HG03378 (cell line): Measurements from ENCODE around the gene GNL1.
A peak's percentile ranks its signal among the peaks of the same experiment; 100 is the strongest.

Experiments
- ATAC-seq: cut with Tn5 transposase; IDR thresholded peaks from one replicate; pipeline ENCODE4 v1.9.1; 2021; ENCODE audit warnings: mild to moderate bottlenecking, moderate library complexity; ENCODE audit not compliant: unreplicated experiment

The GNL1 gene

GRCh38 chr6:30570263-30570662 lies 14.0 kb upstream of the GNL1 start:
- ATAC-seq: no peak

GRCh38 chr6:30568245-30568644 lies 12.0 kb upstream of the GNL1 start:
- ATAC-seq: no peak

DNA sequence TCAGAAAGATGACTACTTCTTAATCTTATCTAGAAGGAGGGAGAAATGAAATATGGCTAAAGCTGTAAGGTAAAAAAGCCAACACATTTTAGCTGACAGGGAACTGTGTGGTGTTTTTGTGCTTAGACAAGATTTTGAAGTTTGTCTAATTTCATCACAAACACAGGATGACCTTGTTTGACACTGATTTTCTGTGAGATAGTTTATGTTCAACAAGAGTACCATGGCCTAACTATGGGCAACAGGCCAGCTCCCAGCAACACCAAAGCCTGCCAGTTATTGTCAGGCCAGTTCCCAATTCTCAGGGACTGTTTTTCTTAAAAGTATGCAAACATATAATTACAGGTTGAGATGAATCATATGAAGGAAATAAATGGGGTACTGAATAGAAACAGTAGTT lies 9.5 kb upstream of the GNL1 start:
- no peak for ATAC-seq

DNA sequence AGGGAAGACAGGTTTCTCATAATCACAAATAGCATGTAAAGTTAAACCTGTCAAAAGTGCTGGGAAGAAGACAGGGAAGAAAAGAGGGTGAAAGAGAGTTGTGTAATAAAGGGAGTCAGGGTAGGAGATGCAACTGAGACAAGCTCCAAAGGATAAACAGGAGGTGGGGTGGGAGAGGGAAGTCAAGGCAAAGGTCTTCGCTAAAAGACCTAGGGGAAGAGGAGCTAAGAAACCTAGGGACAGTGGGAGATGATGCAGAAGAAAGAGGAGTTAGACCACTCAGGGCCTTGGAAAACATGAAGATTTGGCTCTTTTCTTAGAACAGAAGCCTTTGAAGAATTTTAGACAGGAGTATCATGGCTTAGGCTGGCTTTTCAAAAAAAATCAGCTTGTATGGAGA lies 7.8 kb upstream of the GNL1 start:
- no peak for ATAC-seq

DNA sequence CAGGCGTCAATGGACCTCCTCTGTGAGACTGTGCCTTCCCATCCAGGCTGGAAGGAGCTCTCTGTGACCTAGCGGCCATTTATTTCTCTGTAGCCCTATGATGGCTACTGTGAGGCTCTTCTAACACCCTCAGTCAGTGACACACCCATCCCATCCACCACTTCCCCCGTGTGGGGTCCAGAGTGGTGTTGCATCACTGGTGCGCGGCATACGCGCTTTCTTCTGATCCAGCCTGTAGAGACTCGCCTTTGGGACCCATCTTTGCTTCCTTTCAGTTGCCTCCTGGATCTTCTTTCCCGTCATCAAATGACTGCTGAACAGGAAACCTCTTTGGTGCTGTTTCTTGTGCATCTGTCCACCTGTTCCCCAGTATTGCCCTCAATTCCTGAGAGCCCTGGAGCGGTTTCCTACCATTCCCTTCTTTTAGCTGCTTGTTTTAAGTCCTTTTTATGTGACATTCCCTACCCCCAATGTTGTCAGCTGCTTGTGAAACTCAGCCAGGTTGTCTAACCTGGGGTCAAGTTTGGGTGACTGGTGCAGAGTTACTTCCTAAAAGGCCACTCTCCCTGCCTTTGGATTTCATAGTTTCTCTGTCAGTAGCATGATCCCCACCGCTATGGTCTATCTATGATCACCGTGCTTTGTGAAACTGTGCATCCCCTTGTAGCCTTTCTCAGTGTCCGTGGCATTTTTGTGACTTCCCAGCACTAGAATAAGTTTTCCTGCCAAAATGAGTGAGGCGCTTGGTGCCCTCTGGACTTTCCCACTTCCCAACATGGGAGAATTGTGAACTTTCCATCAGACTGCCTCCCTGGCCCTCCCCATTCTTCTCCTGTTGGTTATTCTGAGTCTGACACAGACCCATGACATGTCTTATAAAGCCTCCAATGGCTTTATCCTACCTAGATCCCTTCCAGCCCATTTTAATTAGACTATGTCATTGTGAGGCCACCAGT lies 6.5 kb upstream of the GNL1 start:
- ATAC-seq: no peak

GRCh38 chr6:30560930-30561329 lies 4.6 kb upstream of the GNL1 start:
- no peak for ATAC-seq

DNA sequence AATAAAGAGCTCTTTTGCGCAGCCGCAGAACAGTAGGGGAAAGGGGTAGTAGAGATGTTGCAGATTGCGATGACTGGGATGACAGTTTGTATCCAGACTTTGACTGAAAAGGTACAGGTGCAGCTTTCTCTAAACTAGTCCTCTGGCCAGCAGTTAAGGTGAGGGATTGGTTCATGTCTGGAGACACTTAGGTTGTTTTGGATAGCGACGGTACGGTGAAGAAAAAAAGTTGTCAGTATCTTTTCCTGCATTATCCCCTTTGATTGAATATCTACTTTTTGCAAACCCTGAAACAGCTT lies 1.3 kb upstream of the GNL1 start:
- no peak for ATAC-seq

DNA sequence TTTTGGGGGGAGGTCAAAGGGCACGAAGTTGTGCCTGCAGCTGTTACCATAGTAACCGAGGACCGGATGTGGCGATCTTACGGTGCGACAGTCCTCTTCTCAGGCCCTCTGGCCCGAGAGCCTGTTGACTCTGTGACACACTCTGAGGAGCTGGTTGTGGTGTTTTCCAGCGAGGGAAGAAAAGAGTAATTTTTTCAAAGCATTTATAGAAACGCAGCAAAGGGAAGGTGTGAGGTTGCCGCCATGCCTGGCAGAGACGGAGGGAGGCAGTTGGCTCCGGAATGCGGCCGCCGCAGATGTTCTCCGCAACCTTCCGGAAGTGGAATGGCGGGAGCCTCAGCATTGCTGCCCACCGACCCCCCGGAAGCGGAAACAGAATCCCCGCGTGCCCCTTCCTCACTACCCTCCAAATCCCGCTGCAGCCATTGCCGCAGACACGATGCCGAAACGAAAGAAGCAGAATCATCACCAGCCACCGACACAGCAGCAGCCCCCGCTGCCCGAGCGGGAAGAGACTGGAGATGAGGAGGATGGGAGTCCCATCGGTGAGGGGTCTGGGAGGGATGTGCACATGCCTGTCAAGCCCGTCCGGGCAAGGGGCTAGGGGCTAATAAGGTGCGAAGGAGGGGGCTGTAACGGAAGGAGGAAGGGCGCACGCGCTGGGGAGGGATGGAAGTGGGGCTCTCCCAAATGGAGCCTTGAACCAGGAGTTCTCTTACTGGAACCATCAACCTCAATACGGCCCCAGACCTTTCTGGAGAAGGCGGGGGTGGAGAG lies 805 bp upstream of the GNL1 start, which contains the start of gene PRR3:
Gene PRR3 (plus strand): TSS at position 390 of the 777 bp plus-strand sequence. CDS start 50 bp downstream, at position 440.
- ATAC-seq: peak; percentile 54

GRCh38 chr6:30555816-30556065 lies 548 bp downstream of the GNL1 start:
- ATAC-seq: no peak

- no peak for ATAC-seq
Observed at GRCh38 chr6:30554962-30555815, 1.1 kb downstream of the GNL1 start.

DNA sequence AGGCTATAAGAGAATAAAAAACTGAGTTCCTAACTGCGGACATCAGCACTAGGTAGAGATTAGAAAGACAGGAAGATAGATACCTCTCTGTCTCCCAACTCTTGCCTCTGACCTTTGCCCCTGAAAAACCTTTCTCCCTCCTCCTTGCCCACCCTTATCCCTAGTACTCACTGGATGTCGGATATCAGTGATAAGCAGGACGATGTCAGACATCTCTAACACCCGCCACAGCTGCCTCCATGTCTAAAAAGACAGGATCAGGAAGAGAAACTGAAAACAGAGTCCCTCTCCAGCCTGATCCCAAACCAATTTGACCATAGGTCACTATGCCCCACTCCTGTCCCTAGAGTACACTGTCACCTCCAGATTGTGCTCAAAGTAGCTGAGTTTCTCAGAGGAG lies 1.9 kb downstream of the GNL1 start:
- ATAC-seq: no peak

DNA sequence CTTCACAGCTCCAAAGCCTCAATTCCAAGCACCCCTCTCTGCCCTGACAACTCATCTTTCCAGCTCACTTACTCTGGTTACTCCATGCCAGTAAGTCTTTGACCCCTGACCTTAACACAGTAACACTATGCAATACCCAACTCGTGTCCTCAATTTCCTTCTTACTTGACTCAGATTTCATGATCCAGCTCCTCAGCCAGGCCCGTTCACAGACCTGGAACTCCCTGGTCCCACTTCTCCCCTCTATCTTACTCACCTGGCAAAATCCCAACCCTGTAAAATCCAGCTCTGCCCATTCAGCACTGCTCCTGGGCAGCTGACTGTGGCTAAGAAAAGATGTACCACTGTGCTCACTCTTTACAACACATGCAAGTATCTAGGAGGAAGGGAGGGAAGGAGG lies 7.9 kb downstream of the GNL1 start:
- ATAC-seq: no peak

GRCh38 chr6:30547454-30547853 lies 8.8 kb downstream of the GNL1 start:
- no peak for ATAC-seq

DNA sequence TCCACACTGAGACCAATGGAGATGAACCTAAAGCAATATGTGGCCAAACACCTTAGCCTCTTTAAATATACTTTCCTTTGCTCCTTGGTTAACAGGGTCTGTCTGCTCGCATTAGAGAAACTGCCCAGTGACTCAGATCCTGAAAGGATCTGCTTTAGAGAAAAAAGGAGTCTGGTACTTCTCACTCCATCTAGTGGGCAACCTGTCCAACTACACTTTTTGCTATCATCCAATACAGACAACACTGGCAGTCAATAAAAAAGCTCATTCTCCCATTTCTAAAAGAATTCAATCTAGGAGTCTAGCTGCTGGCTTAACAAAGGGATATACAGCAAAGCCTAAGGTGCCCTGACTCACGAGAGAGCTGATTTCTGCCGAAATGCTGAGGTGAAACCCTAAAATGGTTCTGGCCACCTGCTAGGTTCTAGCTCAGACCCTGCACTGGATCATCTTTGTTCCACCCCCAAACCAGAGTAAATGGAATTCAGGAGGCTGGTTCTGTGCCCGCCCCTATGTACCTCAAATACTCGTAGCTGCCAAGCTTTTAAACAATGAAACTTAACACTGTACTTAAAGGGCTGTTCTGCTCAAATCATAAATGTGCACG lies 11.5 kb downstream of the GNL1 start:
- ATAC-seq: no peak

DNA sequence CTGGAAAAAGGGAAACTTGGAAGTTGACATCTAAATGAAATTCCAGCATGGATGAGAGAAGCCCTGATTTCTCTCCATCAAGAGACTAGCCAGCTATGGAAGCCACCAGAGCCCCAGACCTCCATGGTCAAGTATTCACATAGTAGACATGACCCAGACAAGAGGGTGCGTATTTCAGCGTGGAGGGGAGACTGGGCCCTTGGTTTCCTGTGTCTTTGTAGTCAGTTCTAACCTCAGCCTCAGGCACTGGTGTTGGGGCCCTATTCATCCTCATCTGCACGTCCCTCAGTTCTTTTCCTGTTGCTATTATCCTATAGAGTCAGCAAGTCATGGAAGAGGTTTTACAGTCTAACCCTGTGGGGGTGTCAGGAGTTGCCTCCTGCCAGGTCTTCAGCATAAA lies 12.5 kb downstream of the GNL1 start:
- no peak for ATAC-seq

DNA sequence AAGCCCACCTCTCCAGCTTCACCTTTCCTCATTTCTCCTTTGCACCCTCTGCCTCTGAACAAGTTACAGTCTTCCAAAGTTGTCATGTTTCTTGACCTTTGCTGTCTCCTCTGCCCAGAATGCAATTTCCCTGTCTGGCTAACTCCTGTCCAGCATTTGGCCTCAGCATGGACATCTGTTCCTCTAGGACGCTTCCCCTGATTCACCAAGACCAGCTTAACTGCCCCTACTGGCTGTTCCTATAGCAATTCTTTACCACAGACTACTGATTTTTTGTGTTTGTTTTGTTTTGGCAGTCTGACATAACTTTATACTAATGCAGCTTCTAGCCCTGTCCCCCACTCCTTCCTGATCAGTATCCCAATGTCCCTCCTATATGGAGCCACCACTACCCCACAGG lies 13.4 kb downstream of the GNL1 start:
- no peak for ATAC-seq

GRCh38 chr6:30542404-30542725 lies 13.9 kb downstream of the GNL1 start:
- no peak for ATAC-seq

DNA sequence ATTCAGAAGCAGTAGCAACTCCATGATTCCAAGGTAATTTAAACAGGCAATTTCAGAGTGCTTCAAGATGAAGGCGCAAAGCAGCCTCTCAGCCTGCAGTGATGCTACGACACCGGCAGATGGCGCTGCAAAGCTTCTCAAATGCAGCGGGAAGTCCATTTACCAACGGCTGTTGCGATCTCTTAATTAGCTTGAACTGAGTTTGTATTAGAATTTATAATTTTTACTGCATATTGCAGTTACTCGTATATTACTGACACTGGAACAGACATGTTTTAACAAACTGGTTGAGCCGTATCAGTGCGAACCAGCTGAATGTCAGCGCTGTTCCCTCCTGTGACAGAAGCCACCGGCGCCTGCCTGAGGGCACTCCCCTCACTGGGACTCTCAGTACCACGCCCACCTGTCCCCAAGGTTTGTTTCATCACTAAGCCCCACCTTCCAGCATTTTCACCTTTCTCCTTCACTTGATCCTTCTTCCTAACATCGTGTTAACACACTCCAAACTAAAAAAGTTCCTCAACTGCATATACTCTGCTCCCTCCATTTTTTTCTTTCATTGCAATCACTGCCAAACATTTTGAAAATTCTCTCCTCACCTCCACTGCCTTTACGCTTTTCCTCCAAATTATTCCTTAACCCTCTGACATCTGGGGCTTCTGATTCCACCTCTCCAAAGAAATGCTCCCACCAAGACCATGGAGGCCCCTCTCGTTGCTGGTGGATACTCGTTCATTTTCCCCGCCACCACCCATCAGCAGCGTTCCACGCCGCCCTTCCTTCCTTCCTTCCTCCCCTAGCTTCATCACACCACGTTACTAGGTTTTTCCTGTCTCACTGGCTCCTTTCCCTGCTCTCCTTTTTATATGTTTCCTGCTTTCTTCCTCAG lies 14.5 kb downstream of the GNL1 start:
- peak; percentile 49 for ATAC-seq

DNA sequence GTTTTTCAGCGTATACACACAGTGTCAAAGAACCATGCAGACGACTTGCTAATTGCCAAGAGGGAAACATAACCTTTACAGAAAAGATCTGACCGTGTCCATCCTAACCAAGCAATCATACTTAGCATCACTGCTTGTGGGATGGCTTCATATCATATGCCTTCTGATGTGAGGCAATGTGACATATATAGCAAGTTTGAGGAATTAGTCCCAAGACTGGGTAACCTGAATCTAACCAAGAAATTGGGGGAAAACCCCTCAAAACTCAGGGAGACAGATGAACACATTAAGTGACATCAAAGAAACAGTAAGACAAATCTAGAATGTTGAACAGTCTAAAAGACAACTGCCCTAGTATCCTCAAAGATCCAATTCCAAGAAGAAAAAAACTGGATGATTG lies 18.4 kb downstream of the GNL1 start:
- ATAC-seq: no peak
